HepG2 (cell line): ENCODE results near the gene DIS3L2.

Experiments used
- CEBPB ChIP-seq: IDR thresholded peaks from 2 replicates; pipeline ENCODE4 v1.6.1; 2011; ENCODE audit warnings: low read depth, low read length, improper control_type of control experiment, borderline replicate concordance
- DMAP1 ChIP-seq: IDR thresholded peaks from 2 replicates; pipeline ENCODE4 v1.6.1; 2016
- POLR2A ChIP-seq, 2 experiments: IDR thresholded peaks; 2 replicates each; pipeline ENCODE4 v1.6.1; 2011; ENCODE audit warnings: low read depth in 2 of 2, low read length in 2 of 2, mild to moderate bottlenecking in 1 of 2, moderate library complexity in 1 of 2; ENCODE audit not compliant: insufficient read depth in 1 of 2
- THRA ChIP-seq: sonication (generic); formaldehyde crosslinking; IDR thresholded peaks from 2 replicates; pipeline ENCODE4 v1.4.0; 2020; ENCODE audit warnings: missing genetic modification reagents, borderline replicate concordance
- TF ChIP-seq, protein P1 (sequence below): sonication (generic); formaldehyde crosslinking; IDR thresholded peaks from 2 replicates; pipeline ENCODE4 v1.9.0; 2022; ENCODE audit warnings: low read depth, missing genetic modification reagents
- TF ChIP-seq, protein P2 (sequence below): sonication (generic); formaldehyde crosslinking; IDR thresholded peaks from 2 replicates; pipeline ENCODE4 v1.4.0; 2020; ENCODE audit warnings: missing genetic modification reagents

DNA sequence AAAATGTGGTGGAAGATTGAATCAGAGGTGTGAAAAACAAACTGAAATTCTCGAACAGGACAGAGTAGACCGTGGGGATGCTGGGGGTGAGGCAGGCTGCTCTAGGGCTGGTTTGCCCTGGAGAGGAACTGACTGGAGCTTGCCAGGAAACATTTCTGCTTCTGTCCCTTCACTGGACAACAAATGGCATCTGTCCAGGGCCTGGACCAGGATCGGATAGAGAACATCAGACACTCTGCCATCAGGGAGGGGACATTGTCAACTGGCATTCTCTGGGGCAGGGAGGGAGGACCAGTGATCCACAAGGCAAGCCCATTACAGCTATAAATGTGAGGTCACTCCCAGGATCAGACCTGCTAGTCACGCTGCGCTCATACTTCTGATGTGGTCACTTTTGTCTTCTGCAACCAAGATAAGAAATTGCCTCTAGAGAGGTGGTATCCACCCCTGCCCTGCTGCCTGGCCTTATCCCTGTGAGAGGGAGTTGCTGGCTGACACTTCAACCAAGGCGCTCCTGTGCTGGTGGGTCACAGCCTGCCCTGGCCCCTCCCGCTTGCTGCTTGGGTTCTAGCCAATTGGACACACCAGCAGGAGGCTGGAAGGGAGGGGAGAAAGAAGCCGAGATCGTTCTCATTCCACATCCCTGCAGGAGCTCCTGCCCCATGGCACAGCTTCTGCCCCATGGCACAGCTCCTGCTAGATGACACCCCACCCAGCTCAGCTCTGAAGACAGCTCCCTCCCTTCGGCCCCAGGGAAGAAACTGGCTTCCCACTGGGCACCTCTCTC, 44.0 kb upstream of the DIS3L2 start:
- TF ChIP-seq CEBPB (no peak), DMAP1 (CRISPR knock-in tag) (no peak), POLR2A (IDR thresholded peaks at IDR 0.05; ENCODE audit: insufficient read depth in 1 of 2, low read depth in 2 of 2, low read length in 2 of 2) (no peak), THRA (CRISPR knock-in tag) (no peak)
- TF ChIP-seq, protein P1, sequence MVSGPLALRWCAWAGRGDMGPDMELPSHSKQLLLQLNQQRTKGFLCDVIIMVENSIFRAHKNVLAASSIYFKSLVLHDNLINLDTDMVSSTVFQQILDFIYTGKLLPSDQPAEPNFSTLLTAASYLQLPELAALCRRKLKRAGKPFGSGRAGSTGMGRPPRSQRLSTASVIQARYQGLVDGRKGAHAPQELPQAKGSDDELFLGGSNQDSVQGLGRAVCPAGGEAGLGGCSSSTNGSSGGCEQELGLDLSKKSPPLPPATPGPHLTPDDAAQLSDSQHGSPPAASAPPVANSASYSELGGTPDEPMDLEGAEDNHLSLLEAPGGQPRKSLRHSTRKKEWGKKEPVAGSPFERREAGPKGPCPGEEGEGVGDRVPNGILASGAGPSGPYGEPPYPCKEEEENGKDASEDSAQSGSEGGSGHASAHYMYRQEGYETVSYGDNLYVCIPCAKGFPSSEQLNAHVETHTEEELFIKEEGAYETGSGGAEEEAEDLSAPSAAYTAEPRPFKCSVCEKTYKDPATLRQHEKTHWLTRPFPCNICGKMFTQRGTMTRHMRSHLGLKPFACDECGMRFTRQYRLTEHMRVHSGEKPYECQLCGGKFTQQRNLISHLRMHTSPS (CRISPR knock-in tag), result no peak
- TF ChIP-seq, protein P2, sequence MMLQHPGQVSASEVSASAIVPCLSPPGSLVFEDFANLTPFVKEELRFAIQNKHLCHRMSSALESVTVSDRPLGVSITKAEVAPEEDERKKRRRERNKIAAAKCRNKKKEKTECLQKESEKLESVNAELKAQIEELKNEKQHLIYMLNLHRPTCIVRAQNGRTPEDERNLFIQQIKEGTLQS (CRISPR knock-in tag), result no peak
